ENCODE data around the gene TMEM221. TPM values are rescaled to one million over a fixed set of nuclear protein-coding genes. Genes with fewer than 3 reads are reported as not detected.

TMEM221 gene
- polyA plus RNA-seq, 2 donors, result 0.13 to 0.20 TPM

DNA sequence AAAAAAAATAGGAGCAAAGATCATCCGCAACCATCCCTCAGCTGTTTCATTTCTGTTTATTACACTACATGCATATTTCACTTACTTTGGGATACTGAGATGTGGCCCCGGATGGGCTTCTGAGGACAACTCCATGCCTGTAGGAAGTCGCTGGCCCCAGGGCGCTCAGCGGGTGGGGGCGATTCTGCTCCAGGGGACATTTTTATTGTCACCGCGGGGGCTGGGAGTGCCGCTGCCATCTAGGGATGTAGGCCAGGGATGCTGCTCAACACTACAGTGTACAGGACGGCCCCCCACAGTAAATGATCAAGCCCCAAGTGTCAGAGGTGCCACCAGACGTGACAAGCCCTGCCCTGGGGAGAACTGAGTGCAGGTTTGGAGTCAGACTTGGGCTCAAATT is 36.7 kb downstream of the TMEM221 start:
- no peaks in the 10 kb centered on the region for H3K27me3 ChIP-seq (ENCODE audit: control insufficient read depth in 1 of 2, insufficient read depth in 2 of 2, low read length in 2 of 2)
- no peaks in the 10 kb centered on the region for H3K36me3 ChIP-seq (ENCODE audit: control insufficient read depth in 2 of 2, insufficient read depth in 2 of 2, low read length in 1 of 2)
- WGBS, 2 donors, result 81 to 86% methylated on average over 11 of the region's 11 CpGs
- no peak overlapping the region for H3K27ac ChIP-seq (ENCODE audit: low read depth in 2 of 2, low read length in 1 of 2)
- no peaks in the 10 kb centered on the region for H3K9me3 ChIP-seq (ENCODE audit: control insufficient read depth in 2 of 2, insufficient read depth in 1 of 2, low read depth in 1 of 2, low read length in 1 of 2)
- no peak overlapping the region for H3K4me3 ChIP-seq (ENCODE audit: low read depth in 1 of 2, low read length in 2 of 2)
- no peaks in the 10 kb centered on the region for H3K4me1 ChIP-seq (ENCODE audit: control insufficient read depth in 2 of 2, insufficient read depth in 2 of 2, low read length in 1 of 2)

DNA sequence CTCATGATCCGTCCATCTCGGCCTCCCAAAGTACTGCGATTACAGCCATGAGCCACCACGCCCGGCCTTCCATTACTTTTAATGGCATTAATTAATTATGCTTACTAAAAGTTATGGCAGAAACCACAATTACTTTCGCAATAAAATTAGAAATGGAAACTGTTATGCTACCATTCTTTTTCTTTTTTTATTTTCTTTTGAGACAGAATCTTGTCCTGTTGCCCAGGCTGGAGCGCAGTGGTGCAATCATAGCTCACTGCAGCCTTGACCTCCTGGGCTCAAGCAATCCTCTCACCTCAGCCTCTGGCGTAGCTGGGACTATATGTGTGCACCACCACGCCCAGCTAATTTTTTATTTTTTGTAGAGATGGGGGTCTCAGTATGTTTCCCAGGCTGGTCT is 38.5 kb downstream of the TMEM221 start:
- Histone ChIP-seq H3K27me3 (ENCODE audit: control insufficient read depth in 1 of 2, insufficient read depth in 2 of 2, low read length in 2 of 2) (no peaks in the 10 kb centered on the region), H3K27ac (ENCODE audit: low read depth in 2 of 2, low read length in 1 of 2) (no peak overlapping the region), H3K4me1 (ENCODE audit: control insufficient read depth in 2 of 2, insufficient read depth in 2 of 2, low read length in 1 of 2) (peaks cover 4 to 7% of the 10 kb centered on the region in 2 donors), H3K4me3 (ENCODE audit: low read depth in 1 of 2, low read length in 2 of 2) (no peak overlapping the region), H3K9me3 (ENCODE audit: control insufficient read depth in 2 of 2, insufficient read depth in 1 of 2, low read depth in 1 of 2, low read length in 1 of 2) (no peaks in the 10 kb centered on the region), H3K36me3 (ENCODE audit: control insufficient read depth in 2 of 2, insufficient read depth in 2 of 2, low read length in 1 of 2) (no peaks in the 10 kb centered on the region)
- 83% methylated on average over 9 of the region's 9 CpGs for WGBS, 2 donors

DNA sequence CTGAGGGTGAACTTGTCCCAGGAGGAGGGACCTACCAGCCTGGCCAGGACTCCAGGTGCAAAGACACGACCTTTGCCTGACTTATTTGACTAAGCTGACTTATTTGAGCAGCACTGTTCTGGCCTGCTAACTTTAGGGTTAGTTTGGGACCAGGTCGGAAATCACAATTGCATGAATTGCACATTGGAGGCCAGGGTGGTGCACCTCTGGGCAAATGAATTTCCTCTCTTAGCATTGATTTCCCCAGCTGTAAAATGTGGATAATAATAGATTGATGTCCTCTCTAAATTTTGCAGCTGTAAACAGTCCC is 41.6 kb downstream of the TMEM221 start:
- Histone ChIP-seq H3K36me3 (ENCODE audit: control insufficient read depth in 2 of 2, insufficient read depth in 2 of 2, low read length in 1 of 2) (no peaks in the 10 kb centered on the region), H3K27me3 (ENCODE audit: control insufficient read depth in 1 of 2, insufficient read depth in 2 of 2, low read length in 2 of 2) (no peaks in the 10 kb centered on the region), H3K4me3 (ENCODE audit: low read depth in 1 of 2, low read length in 2 of 2) (peak overlapping the region; percentile 10 to 40), H3K4me1 (ENCODE audit: control insufficient read depth in 2 of 2, insufficient read depth in 2 of 2, low read length in 1 of 2) (peaks cover 4 to 7% of the 10 kb centered on the region in 2 donors), H3K27ac (ENCODE audit: low read depth in 2 of 2, low read length in 1 of 2) (peak overlapping the region; percentile 79 to 89), H3K9me3 (ENCODE audit: control insufficient read depth in 2 of 2, insufficient read depth in 1 of 2, low read depth in 1 of 2, low read length in 1 of 2) (no peaks in the 10 kb centered on the region)
- WGBS, 2 donors, result 22 to 33% methylated on average over 2 of the region's 2 CpGs

DNA sequence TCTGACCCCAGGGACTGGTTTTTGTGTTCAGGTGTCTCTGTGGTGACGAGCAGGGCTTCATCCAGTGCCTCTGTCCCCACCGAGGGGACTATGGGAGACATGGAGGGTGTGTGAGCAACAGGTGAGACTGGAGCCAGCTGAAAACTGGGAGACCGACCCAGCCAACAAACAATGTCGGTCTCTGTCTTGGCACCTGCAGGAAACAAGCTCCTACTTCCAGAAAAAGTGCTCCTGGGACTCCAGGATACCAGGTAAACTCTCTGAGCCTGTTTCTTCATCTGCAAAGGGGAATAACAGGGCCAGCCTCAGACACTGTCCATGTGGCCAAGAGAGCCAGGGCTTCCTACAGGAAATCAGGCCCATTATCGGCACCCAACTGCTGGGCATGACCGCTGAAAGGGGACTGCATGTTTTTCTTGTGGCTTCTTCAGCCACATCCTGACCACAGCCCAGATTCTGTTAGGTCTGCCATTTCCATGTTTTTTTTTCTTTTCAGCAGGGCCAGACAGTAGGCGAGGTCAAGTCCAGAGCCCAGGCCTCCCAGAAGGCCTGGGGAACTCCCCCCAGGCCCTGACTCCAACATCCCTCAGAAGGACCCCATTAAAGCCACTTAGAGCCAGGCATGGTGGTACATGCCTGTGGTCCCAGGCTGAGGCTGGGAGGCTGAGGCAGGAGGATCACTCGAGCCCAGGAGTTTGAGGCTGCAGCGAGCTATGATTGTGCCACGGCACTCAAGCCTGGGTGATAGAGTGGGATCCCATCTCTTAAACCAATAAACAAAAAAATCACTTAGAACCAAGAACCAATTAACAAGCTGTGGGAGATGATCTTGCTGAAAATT is 42.2 kb downstream of the TMEM221 start:
- H3K4me3 ChIP-seq (ENCODE audit: low read depth in 1 of 2, low read length in 2 of 2), result peak overlapping the region; percentile 32 to 40
- H3K27ac ChIP-seq (ENCODE audit: low read depth in 2 of 2, low read length in 1 of 2), result peak overlapping the region; percentile 79 to 89
- no peaks in the 10 kb centered on the region for H3K27me3 ChIP-seq (ENCODE audit: control insufficient read depth in 1 of 2, insufficient read depth in 2 of 2, low read length in 2 of 2)
- no peaks in the 10 kb centered on the region for H3K36me3 ChIP-seq (ENCODE audit: control insufficient read depth in 2 of 2, insufficient read depth in 2 of 2, low read length in 1 of 2)
- peaks cover 4 to 7% of the 10 kb centered on the region in 2 donors for H3K4me1 ChIP-seq (ENCODE audit: control insufficient read depth in 2 of 2, insufficient read depth in 2 of 2, low read length in 1 of 2)
- H3K9me3 ChIP-seq (ENCODE audit: control insufficient read depth in 2 of 2, insufficient read depth in 1 of 2, low read depth in 1 of 2, low read length in 1 of 2), result no peaks in the 10 kb centered on the region
- 52 to 60% methylated on average over 10 of the region's 10 CpGs for WGBS, 2 donors

DNA sequence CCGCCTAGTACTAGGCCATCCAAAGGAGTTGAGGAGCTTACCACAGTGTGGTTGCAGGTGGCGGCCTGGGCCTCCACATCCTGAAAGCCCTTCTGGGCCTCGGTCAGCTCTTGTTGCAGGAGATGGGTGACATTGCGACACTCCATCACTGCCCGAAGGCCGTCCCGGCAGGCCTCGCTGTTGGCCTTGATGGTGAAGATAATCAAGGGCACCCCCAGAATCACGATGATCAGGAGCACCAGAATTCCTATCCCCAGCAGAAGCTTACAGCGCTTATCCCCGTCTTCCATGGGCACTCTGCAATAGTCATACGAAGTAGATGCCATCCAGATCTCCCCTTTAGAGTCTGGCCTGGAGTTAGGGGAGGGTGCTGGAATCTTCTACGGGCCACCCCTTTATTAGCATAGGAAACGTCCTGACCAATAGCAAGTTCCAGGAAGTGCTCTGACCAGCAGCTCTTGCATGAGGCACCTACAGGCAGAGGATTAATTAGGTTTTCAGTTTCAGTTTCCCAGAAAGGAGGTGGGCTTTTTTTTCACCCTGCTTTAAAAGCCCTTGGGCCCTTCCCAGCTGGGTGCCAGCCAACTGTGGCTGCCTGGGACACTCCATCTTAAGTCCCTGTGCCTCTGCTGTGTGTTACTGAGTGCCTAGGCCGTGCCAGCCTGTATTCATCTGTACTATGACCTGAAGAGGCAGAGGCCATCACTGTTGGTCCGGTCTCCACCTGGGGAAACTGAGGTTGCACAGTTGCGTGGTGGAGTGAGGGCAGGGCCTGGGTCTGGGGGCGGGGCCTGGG is 43.0 kb downstream of the TMEM221 start, which contains the start of gene BST2:
Gene BST2, minus strand, starts transcription at position 381 of the 796 bp plus-strand sequence. Its CDS starts 55 bp downstream, at position 326.
- H3K27ac ChIP-seq (ENCODE audit: low read depth in 2 of 2, low read length in 1 of 2), result peak within 1 kb of the TSS; percentile 79 to 89
- 58 to 61% methylated on average over 18 of the region's 18 CpGs for WGBS, 2 donors
- H3K36me3 ChIP-seq (ENCODE audit: control insufficient read depth in 2 of 2, insufficient read depth in 2 of 2, low read length in 1 of 2), result no peaks in the 10 kb centered on the region
- H3K9me3 ChIP-seq (ENCODE audit: control insufficient read depth in 2 of 2, insufficient read depth in 1 of 2, low read depth in 1 of 2, low read length in 1 of 2), result no peaks in the 10 kb centered on the region
- H3K4me3 ChIP-seq (ENCODE audit: low read depth in 1 of 2, low read length in 2 of 2), result peak within 1 kb of the TSS; percentile 32 to 36
- no peaks in the 10 kb centered on the region for H3K27me3 ChIP-seq (ENCODE audit: control insufficient read depth in 1 of 2, insufficient read depth in 2 of 2, low read length in 2 of 2)
- H3K4me1 ChIP-seq (ENCODE audit: control insufficient read depth in 2 of 2, insufficient read depth in 2 of 2, low read length in 1 of 2), result peaks cover 4 to 7% of the 10 kb centered on the region in 2 donors

DNA sequence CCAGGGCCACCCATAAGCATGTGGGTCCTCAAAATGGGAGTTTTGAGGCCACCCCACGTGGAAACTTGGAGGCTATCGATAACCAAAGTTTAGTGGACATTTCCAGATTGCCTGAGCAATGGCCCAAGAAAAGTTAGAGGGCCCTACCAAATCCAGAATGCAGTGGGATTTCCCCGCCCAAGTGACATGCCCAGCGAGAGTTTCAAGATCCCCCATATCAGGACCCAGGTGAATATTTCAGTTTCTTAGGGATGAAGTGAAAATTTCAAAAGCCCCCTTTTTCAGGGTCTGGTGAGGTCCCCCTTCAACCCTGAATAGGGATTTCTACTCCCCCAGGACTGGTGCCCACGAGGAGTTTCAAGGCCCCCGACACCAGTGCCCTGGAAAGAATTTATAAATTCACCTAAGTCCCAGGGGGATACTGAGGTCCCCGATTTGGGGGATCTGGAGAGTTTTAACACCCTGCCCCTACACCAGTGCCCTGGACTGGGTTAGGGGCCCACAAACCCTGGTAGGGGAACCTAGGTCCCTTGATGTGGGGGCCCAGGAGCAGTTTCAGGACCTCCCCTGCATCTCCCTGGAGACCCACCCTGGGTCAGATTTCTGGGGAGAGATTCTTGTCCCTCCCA is 43.7 kb downstream of the TMEM221 start:
- H3K36me3 ChIP-seq (ENCODE audit: control insufficient read depth in 2 of 2, insufficient read depth in 2 of 2, low read length in 1 of 2), result no peaks in the 10 kb centered on the region
- H3K4me1 ChIP-seq (ENCODE audit: control insufficient read depth in 2 of 2, insufficient read depth in 2 of 2, low read length in 1 of 2), result peaks cover 4 to 7% of the 10 kb centered on the region in 2 donors
- H3K27ac ChIP-seq (ENCODE audit: low read depth in 2 of 2, low read length in 1 of 2), result peak overlapping the region in 1 of 2 donors; percentile 89
- H3K27me3 ChIP-seq (ENCODE audit: control insufficient read depth in 1 of 2, insufficient read depth in 2 of 2, low read length in 2 of 2), result no peaks in the 10 kb centered on the region
- WGBS, 2 donors, result 63 to 75% methylated on average over 7 of the region's 7 CpGs
- no peaks in the 10 kb centered on the region for H3K9me3 ChIP-seq (ENCODE audit: control insufficient read depth in 2 of 2, insufficient read depth in 1 of 2, low read depth in 1 of 2, low read length in 1 of 2)
- H3K4me3 ChIP-seq (ENCODE audit: low read depth in 1 of 2, low read length in 2 of 2), result peak overlapping the region; percentile 20 to 31

DNA sequence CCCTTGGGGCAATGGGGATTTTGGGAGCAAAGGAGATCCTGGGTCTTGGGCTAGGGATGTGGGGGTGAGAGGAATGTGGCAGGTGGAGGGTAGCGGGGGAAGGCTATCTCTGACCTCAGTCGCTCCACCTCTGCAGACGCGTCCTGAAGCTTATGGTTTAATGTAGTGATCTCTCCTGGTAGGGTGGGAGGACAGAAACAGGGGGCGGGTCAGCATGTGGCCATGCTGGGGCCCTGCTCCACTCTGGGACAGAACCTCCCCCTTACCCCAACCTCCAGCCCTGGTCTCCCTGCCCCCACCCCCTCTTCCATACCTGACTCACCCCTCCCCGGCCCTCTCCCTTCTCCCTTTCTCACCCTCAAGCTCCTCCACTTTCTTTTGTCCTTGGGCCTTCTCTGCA is 44.5 kb downstream of the TMEM221 start:
- Histone ChIP-seq H3K4me1 (ENCODE audit: control insufficient read depth in 2 of 2, insufficient read depth in 2 of 2, low read length in 1 of 2) (peaks cover 4 to 7% of the 10 kb centered on the region in 2 donors), H3K4me3 (ENCODE audit: low read depth in 1 of 2, low read length in 2 of 2) (no peak overlapping the region), H3K36me3 (ENCODE audit: control insufficient read depth in 2 of 2, insufficient read depth in 2 of 2, low read length in 1 of 2) (no peaks in the 10 kb centered on the region), H3K27ac (ENCODE audit: low read depth in 2 of 2, low read length in 1 of 2) (no peak overlapping the region), H3K9me3 (ENCODE audit: control insufficient read depth in 2 of 2, insufficient read depth in 1 of 2, low read depth in 1 of 2, low read length in 1 of 2) (no peaks in the 10 kb centered on the region), H3K27me3 (ENCODE audit: control insufficient read depth in 1 of 2, insufficient read depth in 2 of 2, low read length in 2 of 2) (no peaks in the 10 kb centered on the region)
- WGBS, 2 donors, result 77 to 78% methylated on average over 6 of the region's 6 CpGs

DNA sequence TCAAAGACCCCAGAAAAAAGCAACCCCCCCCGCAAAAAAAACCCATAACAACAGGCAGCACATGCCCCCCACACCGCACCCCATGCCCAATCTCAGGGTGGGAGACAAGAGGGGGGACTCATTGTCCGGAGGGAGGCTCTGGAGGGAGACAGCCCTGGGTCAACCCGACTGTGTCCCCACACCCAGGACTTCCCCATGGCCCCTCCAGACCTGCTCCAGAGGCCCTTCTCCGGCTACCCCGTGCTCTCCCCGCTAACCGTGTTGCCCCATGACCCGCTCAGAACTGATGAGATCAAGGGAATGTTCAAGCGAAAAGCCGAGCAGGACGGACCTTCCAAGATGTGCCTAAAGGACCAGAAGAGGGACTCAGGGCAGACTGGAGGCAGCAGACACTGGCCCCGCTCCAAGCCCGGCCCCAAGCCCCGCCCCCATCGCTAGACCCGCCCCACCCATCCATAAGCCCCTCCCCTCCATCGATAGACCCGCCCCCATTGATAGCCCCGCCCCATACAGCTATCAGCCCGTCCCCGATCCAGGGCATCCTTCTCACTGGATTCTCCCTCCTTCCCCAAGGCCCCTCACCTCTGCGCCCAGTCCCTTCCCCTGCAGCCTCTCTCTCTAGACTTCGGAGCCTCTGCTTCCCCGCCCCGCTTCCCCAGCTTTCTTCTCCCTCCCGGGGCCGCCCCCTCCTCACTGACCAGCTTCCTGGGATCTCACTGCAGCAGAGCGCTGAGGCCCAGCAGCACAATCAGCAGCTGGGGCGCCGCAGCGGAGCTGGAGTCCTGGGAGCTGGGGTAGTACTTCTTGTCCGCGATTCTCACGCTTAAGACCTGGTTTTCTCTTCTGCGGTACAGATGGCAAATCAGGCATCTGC is 45.2 kb downstream of the TMEM221 start:
- peaks cover 4 to 7% of the 10 kb centered on the region in 2 donors for H3K4me1 ChIP-seq (ENCODE audit: control insufficient read depth in 2 of 2, insufficient read depth in 2 of 2, low read length in 1 of 2)
- no peak overlapping the region for H3K27ac ChIP-seq (ENCODE audit: low read depth in 2 of 2, low read length in 1 of 2)
- no peaks in the 10 kb centered on the region for H3K27me3 ChIP-seq (ENCODE audit: control insufficient read depth in 1 of 2, insufficient read depth in 2 of 2, low read length in 2 of 2)
- WGBS, 2 donors, result 59 to 61% methylated on average over 26 to 35 of the region's 36 CpGs
- H3K9me3 ChIP-seq (ENCODE audit: control insufficient read depth in 2 of 2, insufficient read depth in 1 of 2, low read depth in 1 of 2, low read length in 1 of 2), result no peaks in the 10 kb centered on the region
- no peak overlapping the region for H3K4me3 ChIP-seq (ENCODE audit: low read depth in 1 of 2, low read length in 2 of 2)
- no peaks in the 10 kb centered on the region for H3K36me3 ChIP-seq (ENCODE audit: control insufficient read depth in 2 of 2, insufficient read depth in 2 of 2, low read length in 1 of 2)

DNA sequence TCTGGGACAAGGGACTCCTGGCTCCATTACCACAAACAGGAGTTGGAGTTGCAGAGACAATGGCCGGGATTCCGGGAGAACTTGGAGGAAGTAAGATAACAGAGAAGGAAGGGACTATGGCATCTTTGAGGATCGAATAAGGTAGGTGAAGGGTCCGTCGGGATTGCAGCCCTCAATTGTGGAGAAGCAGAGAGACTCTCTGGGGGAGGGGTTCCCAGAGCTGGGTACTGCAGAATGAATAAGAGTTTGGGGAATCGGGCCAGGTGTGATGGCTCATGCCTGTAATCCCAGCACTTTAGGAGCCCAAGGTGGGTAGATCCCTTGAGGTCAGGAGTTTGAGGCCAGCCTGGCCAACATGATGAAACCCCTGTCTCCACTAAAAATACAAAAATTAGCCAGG is 46.8 kb downstream of the TMEM221 start:
- Histone ChIP-seq H3K4me1 (ENCODE audit: control insufficient read depth in 2 of 2, insufficient read depth in 2 of 2, low read length in 1 of 2) (peaks cover 4 to 7% of the 10 kb centered on the region in 2 donors), H3K9me3 (ENCODE audit: control insufficient read depth in 2 of 2, insufficient read depth in 1 of 2, low read depth in 1 of 2, low read length in 1 of 2) (no peaks in the 10 kb centered on the region), H3K36me3 (ENCODE audit: control insufficient read depth in 2 of 2, insufficient read depth in 2 of 2, low read length in 1 of 2) (no peaks in the 10 kb centered on the region), H3K4me3 (ENCODE audit: low read depth in 1 of 2, low read length in 2 of 2) (no peak overlapping the region), H3K27me3 (ENCODE audit: control insufficient read depth in 1 of 2, insufficient read depth in 2 of 2, low read length in 2 of 2) (no peaks in the 10 kb centered on the region), H3K27ac (ENCODE audit: low read depth in 2 of 2, low read length in 1 of 2) (no peak overlapping the region)
- 79 to 88% methylated on average over 6 of the region's 6 CpGs for WGBS, 2 donors
